ENCODE measurements around the gene LHX4. TPM values are rescaled to one million over a fixed set of nuclear protein-coding genes. Genes with fewer than 3 reads are reported as not detected.

LHX4 gene
- total RNA-seq, 2 donors from 2014 or later = not detected

GRCh38 chr1:180291004-180291403, 60.9 kb downstream of the LHX4 start:
- no peak overlapping the region for H3K9ac ChIP-seq (ENCODE audit: extremely low read depth, low read length, poor library complexity, severe bottlenecking)
- no peaks in the 10 kb centered on the region for H3K27me3 ChIP-seq (ENCODE audit: control insufficient read depth, insufficient read depth, low read length, poor library complexity, severe bottlenecking)
- peaks cover 17% of the 10 kb centered on the region for H3K36me3 Mint-ChIP-seq (ENCODE audit: low read depth)
- H3K4me3 Mint-ChIP-seq = no peak overlapping the region
- H3K9me3 Mint-ChIP-seq = peaks cover 4% of the 10 kb centered on the region
- H3K9me3 ChIP-seq (ENCODE audit: control insufficient read depth, low read length) = no peaks in the 10 kb centered on the region
- TF ChIP-seq CTCF (conservative IDR thresholded peaks at IDR 0.05) = no peak
- H3K36me3 ChIP-seq (ENCODE audit: control insufficient read depth, insufficient read depth, low read length) = peaks cover 14% of the 10 kb centered on the region
- H3K27ac Mint-ChIP-seq = no peak overlapping the region
- H3K4me1 ChIP-seq (ENCODE audit: control insufficient read depth, insufficient read depth, low read length) = no peaks in the 10 kb centered on the region
- DNase-seq = no peak
- no peaks in the 10 kb centered on the region for H3K4me1 Mint-ChIP-seq
- no peak overlapping the region for H3K4me3 ChIP-seq (ENCODE audit: low read length)
- no peak overlapping the region for H3K27ac ChIP-seq (ENCODE audit: low read depth, low read length)
- no peaks in the 10 kb centered on the region for H3K27me3 Mint-ChIP-seq (ENCODE audit: insufficient read depth)
- WGBS, 2 experiments (ENCODE audit: insufficient coverage in 1 of 2, insufficient read length in 1 of 2) = 85% methylated on average over 1 of the region's 1 CpG; no CpG with 5 or more reads in 1 of the 2 experiments

- no peak for DNase-seq
- Histone ChIP-seq H3K4me3 (ENCODE audit: low read length) (no peak overlapping the region), H3K9me3 (ENCODE audit: control insufficient read depth, low read length) (no peaks in the 10 kb centered on the region), H3K4me1 (ENCODE audit: control insufficient read depth, insufficient read depth, low read length) (no peaks in the 10 kb centered on the region), H3K27ac (ENCODE audit: low read depth, low read length) (no peak overlapping the region), H3K27me3 (ENCODE audit: control insufficient read depth, insufficient read depth, low read length, poor library complexity, severe bottlenecking) (no peaks in the 10 kb centered on the region), H3K36me3 (ENCODE audit: control insufficient read depth, insufficient read depth, low read length) (no peaks in the 10 kb centered on the region), H3K9ac (ENCODE audit: extremely low read depth, low read length, poor library complexity, severe bottlenecking) (no peak overlapping the region)
- peaks cover 13% of the 10 kb centered on the region for H3K36me3 Mint-ChIP-seq (ENCODE audit: low read depth)
- no peak overlapping the region for H3K4me3 Mint-ChIP-seq
- peaks cover 4% of the 10 kb centered on the region for H3K9me3 Mint-ChIP-seq
- no peak for TF ChIP-seq CTCF (conservative IDR thresholded peaks at IDR 0.05)
- WGBS, 2 experiments (ENCODE audit: insufficient coverage in 1 of 2, insufficient read length in 1 of 2) = 83 to 98% methylated on average over 1 to 2 of the region's 2 CpGs
- H3K27ac Mint-ChIP-seq = no peak overlapping the region
- no peaks in the 10 kb centered on the region for H3K27me3 Mint-ChIP-seq (ENCODE audit: insufficient read depth)
- no peaks in the 10 kb centered on the region for H3K4me1 Mint-ChIP-seq
Measured at GRCh38 chr1:180294711-180295110, 64.6 kb downstream of the LHX4 start.

- DNase-seq = no peak
- no peak overlapping the region for H3K4me3 ChIP-seq (ENCODE audit: low read length)
- H3K9me3 ChIP-seq (ENCODE audit: control insufficient read depth, low read length) = no peaks in the 10 kb centered on the region
- H3K27ac Mint-ChIP-seq = no peak overlapping the region
- peaks cover 4% of the 10 kb centered on the region for H3K9me3 Mint-ChIP-seq
- no peak for TF ChIP-seq CTCF (conservative IDR thresholded peaks at IDR 0.05)
- H3K27me3 Mint-ChIP-seq (ENCODE audit: insufficient read depth) = no peaks in the 10 kb centered on the region
- H3K9ac ChIP-seq (ENCODE audit: extremely low read depth, low read length, poor library complexity, severe bottlenecking) = no peak overlapping the region
- H3K27ac ChIP-seq (ENCODE audit: low read depth, low read length) = no peak overlapping the region
- 96 to 100% methylated on average over 1 of the region's 1 CpG for WGBS, 2 experiments (ENCODE audit: insufficient coverage in 1 of 2, insufficient read length in 1 of 2)
- H3K27me3 ChIP-seq (ENCODE audit: control insufficient read depth, insufficient read depth, low read length, poor library complexity, severe bottlenecking) = no peaks in the 10 kb centered on the region
- no peaks in the 10 kb centered on the region for H3K4me1 Mint-ChIP-seq
- peaks cover 13% of the 10 kb centered on the region for H3K36me3 Mint-ChIP-seq (ENCODE audit: low read depth)
- no peaks in the 10 kb centered on the region for H3K36me3 ChIP-seq (ENCODE audit: control insufficient read depth, insufficient read depth, low read length)
- H3K4me3 Mint-ChIP-seq = no peak overlapping the region
- H3K4me1 ChIP-seq (ENCODE audit: control insufficient read depth, insufficient read depth, low read length) = no peaks in the 10 kb centered on the region
Measured at GRCh38 chr1:180295999-180296398, 65.9 kb downstream of the LHX4 start.
